A549 (cell line): ENCODE data around the gene C16orf92. TPM values are rescaled to one million over a fixed set of nuclear protein-coding genes. Genes with fewer than 3 reads are reported as not detected.

ENCODE experiments used
- ATAC-seq, 2 experiments: fragments of 200-7000 bp in 1 of 2; fragments of >200 bp in 1 of 2; cut with Nextera tagmentation in 1 of 2; cut with Tn5 transposase in 1 of 2; 3 replicates each; pipeline versions ENCODE4 v1.8.0 to v1.9.1; 2018 to 2020; ENCODE audit warnings: mild to moderate bottlenecking in 1 of 2, moderate library complexity in 1 of 2
- CTCF ChIA-PET: fragments of 300-600 bp; sonication (Branson Sonifier 250); formaldehyde crosslinking; extraction: SDS; loops from one replicate; lab custom pipeline; 2021; ENCODE audit warnings: antibody characterized with exemption, inconsistent platforms; lab: Yijun Ruan, JAX
- POLR2A ChIA-PET: fragments of 350-600 bp; formaldehyde crosslinking; extraction: SDS; loops from one replicate; lab custom pipeline; 2021; ENCODE audit warnings: antibody characterized with exemption, inconsistent platforms; lab: Yijun Ruan, JAX
- DNase-seq, 2 experiments: peaks; one replicate each; pipeline versions ENCODE4 v3.0.0 to v3.0.0-alpha.2; 2011 to 2016; ENCODE audit warnings: low read depth in 1 of 2, low spot score in 1 of 2
- FAIRE-seq: peaks from 2 replicates; lab custom pipeline; 2011; peaks lifted over from hg19 to GRCh38; lab: Jason Lieb, UNC
- H3K27ac ChIP-seq, 2 experiments: fragments of >200 bp; sonication (Bioruptor Twin); formaldehyde crosslinking; 3 replicates each; pipeline ENCODE4 v1.5.1; 2016 to 2017
- H3K4me1 ChIP-seq: fragments of >200 bp; sonication (Bioruptor Twin); formaldehyde crosslinking; 3 replicates; pipeline ENCODE4 v1.6.1; 2016
- H3K4me2 ChIP-seq: fragments of >200 bp; sonication (Bioruptor Twin); formaldehyde crosslinking; 3 replicates; pipeline ENCODE4 v1.6.1; 2016
- H3K4me3 ChIP-seq: fragments of >200 bp; sonication (Bioruptor Twin); formaldehyde crosslinking; 3 replicates; pipeline ENCODE4 v1.5.1; 2016
- H3K9me3 ChIP-seq: fragments of >200 bp; sonication (Bioruptor Twin); formaldehyde crosslinking; 3 replicates; pipeline ENCODE4 v1.6.1; 2016
- CBX8 ChIP-seq: fragments of 200-600 bp; sonication (generic); IDR thresholded peaks from 2 replicates; pipeline ENCODE4 v1.6.1; 2016
- CEBPB ChIP-seq, 2 experiments: fragments of >200 bp in 1 of 2; sonication (Bioruptor Twin) in 1 of 2; formaldehyde crosslinking in 1 of 2; IDR thresholded peaks; 2 replicates each; pipeline ENCODE4 v1.6.1; 2012 to 2016
- EHF ChIP-seq: fragments of 250-450 bp; sonication (Bioruptor Pico); IDR thresholded peaks from 2 replicates; pipeline ENCODE4 v1.5.0; 2020; ENCODE audit warnings: mild to moderate bottlenecking
- EP300 ChIP-seq, 2 experiments: fragments of >200 bp; sonication (Bioruptor Twin); formaldehyde crosslinking; IDR thresholded peaks; 2 replicates in 1 of 2; 3 replicates in 1 of 2; pipeline ENCODE4 v1.6.1; 2016 to 2017
- FOSB ChIP-seq: fragments of 250-450 bp; sonication (Bioruptor Pico); IDR thresholded peaks from 2 replicates; pipeline ENCODE4 v1.5.0; 2020; ENCODE audit warnings: mild to moderate bottlenecking, moderate library complexity
- HEYL ChIP-seq: fragments of 250-450 bp; sonication (Bioruptor Pico); IDR thresholded peaks from 2 replicates; pipeline ENCODE4 v1.8.0; 2021; ENCODE audit warnings: mild to moderate bottlenecking, moderate library complexity
- JUN ChIP-seq, 2 experiments: fragments of >200 bp; sonication (Bioruptor Twin); formaldehyde crosslinking; IDR thresholded peaks; 2 replicates in 1 of 2; 3 replicates in 1 of 2; pipeline ENCODE4 v1.6.1; 2016 to 2017
- NFE2L2 ChIP-seq: fragments of 150-350 bp; conservative IDR thresholded peaks from 2 replicates; pipeline ENCODE4 v1.6.1; 2014; ENCODE audit warnings: low read length
- RFX5 ChIP-seq: fragments of 450-650 bp; IDR thresholded peaks from 2 replicates; pipeline ENCODE4 v1.7.1; 2014; ENCODE audit warnings: antibody characterized with exemption, mild to moderate bottlenecking, moderate library complexity
- RNF2 ChIP-seq: fragments of 200-600 bp; sonication (generic); IDR thresholded peaks from 2 replicates; pipeline ENCODE4 v1.6.1; 2016; ENCODE audit warnings: low read depth, mild to moderate bottlenecking, antibody characterized with exemption, moderate library complexity, borderline replicate concordance
- SREBF2 ChIP-seq: fragments of 450-650 bp; IDR thresholded peaks from 2 replicates; pipeline ENCODE4 v1.6.1; 2014; ENCODE audit warnings: mild to moderate bottlenecking, moderate library complexity
- ZNF302 ChIP-seq: fragments of 250-450 bp; sonication (Bioruptor Pico); IDR thresholded peaks from 2 replicates; pipeline ENCODE4 v1.9.0; 2021; ENCODE audit warnings: inconsistent platforms, mild to moderate bottlenecking, moderate library complexity
- WGBS: methylation state at CpG from one replicate; pipeline ENCODE4 v1.1.6; 2017; ENCODE audit errors: missing lambda C conversion rate; 5-methylcytosine and 5-hydroxymethylcytosine counted together
- polyA plus RNA-seq, 4 experiments: library from polyadenylated mRNA; depleted of rRNA in 3 of 4; stranded (reverse); fragments of >200 nt; fragmentation: RNase III in 1 of 4; extraction: RNeasy Plus Mini Kit Qiagen cat#74134 plus additional on column Dnase treatment in 1 of 4; gene quantifications; 2 replicates in 3 of 4; 3 replicates in 1 of 4; pipeline ENCODE4 v1.2.3, GENCODE V29; 2011 to 2017
- TF ChIP-seq, protein P1 (sequence below): fragments of 200-600 bp; sonication (generic); IDR thresholded peaks from 2 replicates; pipeline ENCODE4 v1.6.1; 2016; ENCODE audit warnings: antibody characterized with exemption, mild to moderate bottlenecking, moderate library complexity
- TF ChIP-seq, protein P2 (sequence below): IDR thresholded peaks from 2 replicates; pipeline ENCODE4 v1.6.1; 2012; ENCODE audit warnings: low read depth, borderline replicate concordance
- TF ChIP-seq, protein P3 (sequence below): IDR thresholded peaks from 2 replicates; pipeline ENCODE4 v1.6.1; 2012
- TF ChIP-seq, protein P4 (sequence below): fragments of >200 bp; sonication (Bioruptor Twin); formaldehyde crosslinking; IDR thresholded peaks from 2 replicates; pipeline ENCODE4 v1.6.1; 2016

Gene C16orf92
- polyA plus RNA-seq, 2 of the 4 experiments (the other 2 are of a cell fraction) = not detected

DNA sequence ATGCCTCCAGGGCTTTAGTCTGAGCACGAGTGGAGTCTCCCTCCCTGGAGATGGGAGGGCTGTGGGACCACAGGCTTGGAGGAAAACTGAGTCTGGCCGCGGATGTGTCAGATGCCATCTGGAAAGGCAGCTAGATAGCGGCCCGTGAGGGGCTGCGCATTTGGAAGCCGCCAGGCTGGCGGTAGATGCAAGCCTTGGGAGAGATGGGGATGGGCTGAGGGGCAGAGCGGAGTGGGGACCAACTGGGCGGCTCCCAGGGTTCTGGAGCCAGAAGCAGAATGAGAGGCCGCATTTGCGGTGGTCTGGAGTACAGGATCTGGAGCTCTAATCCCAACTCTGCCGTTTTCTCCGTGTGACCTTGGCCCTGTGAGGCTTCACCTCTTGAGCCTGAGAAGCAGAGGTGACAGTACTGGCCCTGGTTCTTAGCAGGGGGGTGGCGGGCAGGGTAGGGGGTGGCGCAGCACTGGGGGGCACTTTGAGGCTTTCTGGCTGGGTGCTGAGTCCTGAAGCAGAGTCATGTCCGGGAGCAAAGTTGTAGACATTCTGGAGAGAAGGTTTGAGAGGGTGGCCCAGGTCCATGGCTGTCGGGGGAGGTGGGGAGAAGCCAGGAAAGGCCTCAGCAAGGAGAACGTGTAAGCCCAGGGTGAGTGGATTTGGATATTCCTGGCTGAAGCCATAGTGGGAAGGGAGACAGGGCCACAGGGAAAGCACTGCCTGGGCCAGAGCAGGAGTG lies 20.2 kb upstream of the C16orf92 start:
- Histone ChIP-seq H3K27ac (no peak overlapping the region), H3K9me3 (no peaks in the 10 kb centered on the region), H3K4me2 (no peak overlapping the region), H3K4me1 (peaks cover 9% of the 10 kb centered on the region; the same call in 2 of the 3 replicates), H3K4me3 (no peak overlapping the region)
- ATAC-seq (no peak), FAIRE-seq (no peak), DNase-seq (no peak)
- CTCF ChIA-PET = interaction anchor here (1.2 to 3.8 kb wide), 6 partner anchors 29 to 312 kb away, joined by 3 to 41 read pairs (median 8); partner anchors contain the start of genes ASPHD1, SEZ6L2 and TLCD3B
- POLR2A ChIA-PET = no interaction called here
- 89% methylated on average over 18 of the region's 19 CpGs for WGBS
- TF ChIP-seq RNF2 = no peak
- no peak for TF ChIP-seq EP300 (IDR thresholded peaks at IDR 0.05)
- no peak for TF ChIP-seq RFX5
- no peak for TF ChIP-seq CEBPB (IDR thresholded peaks at IDR 0.05)
- TF ChIP-seq FOSB (CRISPR knock-in tag) = no peak
- TF ChIP-seq, protein P1, sequence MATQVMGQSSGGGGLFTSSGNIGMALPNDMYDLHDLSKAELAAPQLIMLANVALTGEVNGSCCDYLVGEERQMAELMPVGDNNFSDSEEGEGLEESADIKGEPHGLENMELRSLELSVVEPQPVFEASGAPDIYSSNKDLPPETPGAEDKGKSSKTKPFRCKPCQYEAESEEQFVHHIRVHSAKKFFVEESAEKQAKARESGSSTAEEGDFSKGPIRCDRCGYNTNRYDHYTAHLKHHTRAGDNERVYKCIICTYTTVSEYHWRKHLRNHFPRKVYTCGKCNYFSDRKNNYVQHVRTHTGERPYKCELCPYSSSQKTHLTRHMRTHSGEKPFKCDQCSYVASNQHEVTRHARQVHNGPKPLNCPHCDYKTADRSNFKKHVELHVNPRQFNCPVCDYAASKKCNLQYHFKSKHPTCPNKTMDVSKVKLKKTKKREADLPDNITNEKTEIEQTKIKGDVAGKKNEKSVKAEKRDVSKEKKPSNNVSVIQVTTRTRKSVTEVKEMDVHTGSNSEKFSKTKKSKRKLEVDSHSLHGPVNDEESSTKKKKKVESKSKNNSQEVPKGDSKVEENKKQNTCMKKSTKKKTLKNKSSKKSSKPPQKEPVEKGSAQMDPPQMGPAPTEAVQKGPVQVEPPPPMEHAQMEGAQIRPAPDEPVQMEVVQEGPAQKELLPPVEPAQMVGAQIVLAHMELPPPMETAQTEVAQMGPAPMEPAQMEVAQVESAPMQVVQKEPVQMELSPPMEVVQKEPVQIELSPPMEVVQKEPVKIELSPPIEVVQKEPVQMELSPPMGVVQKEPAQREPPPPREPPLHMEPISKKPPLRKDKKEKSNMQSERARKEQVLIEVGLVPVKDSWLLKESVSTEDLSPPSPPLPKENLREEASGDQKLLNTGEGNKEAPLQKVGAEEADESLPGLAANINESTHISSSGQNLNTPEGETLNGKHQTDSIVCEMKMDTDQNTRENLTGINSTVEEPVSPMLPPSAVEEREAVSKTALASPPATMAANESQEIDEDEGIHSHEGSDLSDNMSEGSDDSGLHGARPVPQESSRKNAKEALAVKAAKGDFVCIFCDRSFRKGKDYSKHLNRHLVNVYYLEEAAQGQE = no peak
- TF ChIP-seq, protein P2, sequence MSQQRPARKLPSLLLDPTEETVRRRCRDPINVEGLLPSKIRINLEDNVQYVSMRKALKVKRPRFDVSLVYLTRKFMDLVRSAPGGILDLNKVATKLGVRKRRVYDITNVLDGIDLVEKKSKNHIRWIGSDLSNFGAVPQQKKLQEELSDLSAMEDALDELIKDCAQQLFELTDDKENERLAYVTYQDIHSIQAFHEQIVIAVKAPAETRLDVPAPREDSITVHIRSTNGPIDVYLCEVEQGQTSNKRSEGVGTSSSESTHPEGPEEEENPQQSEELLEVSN = no peak
- TF ChIP-seq EHF (CRISPR knock-in tag) = no peak
- no peak for TF ChIP-seq HEYL (CRISPR knock-in tag)
- TF ChIP-seq, protein P3, sequence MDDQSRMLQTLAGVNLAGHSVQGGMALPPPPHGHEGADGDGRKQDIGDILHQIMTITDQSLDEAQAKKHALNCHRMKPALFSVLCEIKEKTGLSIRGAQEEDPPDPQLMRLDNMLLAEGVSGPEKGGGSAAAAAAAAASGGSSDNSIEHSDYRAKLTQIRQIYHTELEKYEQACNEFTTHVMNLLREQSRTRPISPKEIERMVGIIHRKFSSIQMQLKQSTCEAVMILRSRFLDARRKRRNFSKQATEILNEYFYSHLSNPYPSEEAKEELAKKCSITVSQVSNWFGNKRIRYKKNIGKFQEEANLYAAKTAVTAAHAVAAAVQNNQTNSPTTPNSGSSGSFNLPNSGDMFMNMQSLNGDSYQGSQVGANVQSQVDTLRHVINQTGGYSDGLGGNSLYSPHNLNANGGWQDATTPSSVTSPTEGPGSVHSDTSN = no peak
- TF ChIP-seq ZNF302 (CRISPR knock-in tag) = no peak
- TF ChIP-seq, all 56 proteins: peak for 0

DNA sequence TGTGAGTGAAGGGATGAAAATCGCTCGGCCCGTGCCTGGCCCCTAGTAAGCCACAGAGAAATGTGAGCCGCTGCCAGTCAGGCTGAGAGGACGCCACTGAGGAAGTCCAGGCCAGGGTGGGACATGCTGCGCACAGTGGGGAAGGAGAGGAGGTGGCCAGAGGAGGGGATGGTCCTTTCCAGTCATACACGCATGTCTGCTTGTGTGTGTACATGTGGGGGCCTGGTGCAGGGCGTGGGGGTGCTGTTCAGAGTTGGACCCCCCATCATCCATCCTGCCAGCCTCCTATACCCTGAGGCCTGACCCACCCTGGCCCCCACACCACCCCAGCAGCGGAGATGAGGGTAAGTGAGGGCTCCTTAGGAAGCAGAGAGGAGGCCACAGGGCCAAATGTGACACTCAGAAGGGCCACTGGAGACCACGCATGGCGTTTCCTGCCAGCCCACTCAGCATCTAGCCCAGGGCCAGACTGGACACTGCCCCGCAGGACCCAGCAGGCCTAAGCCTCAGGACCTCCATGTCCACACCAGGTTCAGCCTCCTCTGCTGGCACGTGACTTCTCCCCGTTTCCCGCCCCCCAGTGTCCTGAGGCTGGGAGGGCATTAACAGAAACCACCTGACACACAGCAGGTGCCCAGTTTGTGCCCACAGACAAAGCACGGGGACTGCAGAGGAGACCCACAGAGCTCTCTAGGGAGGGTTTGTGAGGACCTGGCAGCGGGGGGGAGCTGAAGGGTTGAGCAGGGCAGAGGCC lies 19.2 kb upstream of the C16orf92 start:
- no peak overlapping the region for H3K27ac ChIP-seq
- H3K4me3 ChIP-seq = no peak overlapping the region
- POLR2A ChIA-PET = no interaction called here
- no peak for TF ChIP-seq SREBF2
- TF ChIP-seq JUN (IDR thresholded peaks at IDR 0.05) = no peak
- TF ChIP-seq NFE2L2 = no peak
- no peak for TF ChIP-seq CBX8
- TF ChIP-seq, protein P4, sequence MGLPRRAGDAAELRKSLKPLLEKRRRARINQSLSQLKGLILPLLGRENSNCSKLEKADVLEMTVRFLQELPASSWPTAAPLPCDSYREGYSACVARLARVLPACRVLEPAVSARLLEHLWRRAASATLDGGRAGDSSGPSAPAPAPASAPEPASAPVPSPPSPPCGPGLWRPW = no peak
- TF ChIP-seq, all 56 proteins: peak for 0
- DNase-seq (no peak), ATAC-seq (no peak), FAIRE-seq (no peak)
- peaks cover 9% of the 10 kb centered on the region; the same call in 2 of the 3 replicates for H3K4me1 ChIP-seq
- H3K9me3 ChIP-seq = no peaks in the 10 kb centered on the region
- H3K4me2 ChIP-seq = no peak overlapping the region
- 92% methylated on average over 14 of the region's 17 CpGs for WGBS
- CTCF ChIA-PET = interaction anchor here (0.6 to 3.8 kb wide), 22 partner anchors 9 to 313 kb away, joined by 3 to 41 read pairs (median 6); partner anchors contain the start of genes ASPHD1, C16orf92, CDIPT and HIRIP3
